Measurements from ENCODE around the gene OR4E1.
"Not testable (repeated sequence)": the region's sequence is repeated elsewhere in the genome, so short reads cannot be mapped to it uniquely, and the experiment has no call there.

Gene OR4E1

GRCh38 chr14:21673718-21674117 is at the start of gene OR4E1:
Gene OR4E1, minus strand, starts transcription at chr14:21673818. Its CDS starts 2,883 bp downstream, at chr14:21670935.
- no peak for DNase-seq (ENCODE audit: low read depth)

GRCh38 chr14:21721504-21721903 is 47.9 kb upstream of the OR4E1 start:
- no peak for DNase-seq (ENCODE audit: low read depth)

DNA sequence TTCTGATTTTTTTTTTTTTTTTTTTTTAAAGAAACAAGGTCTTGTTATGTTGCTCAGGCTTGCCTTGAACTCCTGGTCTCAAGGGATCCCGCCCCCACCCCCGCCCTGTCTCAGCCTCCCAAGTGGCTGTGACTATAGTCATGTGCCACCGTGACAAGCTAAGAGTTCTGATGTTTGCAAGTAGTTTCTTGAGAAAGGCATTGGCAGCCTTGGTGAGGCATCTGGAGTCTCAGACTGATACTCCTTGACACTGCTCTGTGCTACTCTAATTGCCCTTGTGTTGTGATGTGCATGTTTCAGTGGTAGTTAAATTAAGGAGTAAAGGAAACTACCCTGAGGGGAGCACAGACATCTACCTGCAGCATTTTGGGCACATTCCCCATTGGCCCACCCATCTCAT is 46.2 kb upstream of the OR4E1 start:
- no peak for DNase-seq (ENCODE audit: low read depth)

GRCh38 chr14:21714318-21714929 is 40.8 kb upstream of the OR4E1 start:
- no peak for DNase-seq (ENCODE audit: low read depth)

DNA sequence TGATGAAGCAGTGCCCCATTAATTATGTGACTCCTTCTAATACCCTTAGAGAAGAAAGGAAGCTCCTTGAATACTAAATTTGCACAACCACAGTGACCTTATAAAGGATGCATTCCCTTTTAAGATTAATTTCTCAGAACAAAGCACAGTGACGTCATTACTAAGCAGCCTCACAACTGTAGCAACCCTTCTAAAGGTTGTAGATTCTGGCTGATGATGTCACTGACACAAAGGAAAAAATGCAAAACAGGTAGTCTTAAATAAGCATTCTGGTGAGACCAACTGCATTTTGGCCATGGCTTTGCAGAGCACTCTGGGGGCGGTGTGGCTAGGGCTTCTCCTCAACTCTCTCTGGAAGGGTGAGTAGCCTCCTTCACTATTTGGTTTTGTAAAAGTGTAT is 38.4 kb upstream of the OR4E1 start:
- DNase-seq (ENCODE audit: low read depth) = no peak

DNA sequence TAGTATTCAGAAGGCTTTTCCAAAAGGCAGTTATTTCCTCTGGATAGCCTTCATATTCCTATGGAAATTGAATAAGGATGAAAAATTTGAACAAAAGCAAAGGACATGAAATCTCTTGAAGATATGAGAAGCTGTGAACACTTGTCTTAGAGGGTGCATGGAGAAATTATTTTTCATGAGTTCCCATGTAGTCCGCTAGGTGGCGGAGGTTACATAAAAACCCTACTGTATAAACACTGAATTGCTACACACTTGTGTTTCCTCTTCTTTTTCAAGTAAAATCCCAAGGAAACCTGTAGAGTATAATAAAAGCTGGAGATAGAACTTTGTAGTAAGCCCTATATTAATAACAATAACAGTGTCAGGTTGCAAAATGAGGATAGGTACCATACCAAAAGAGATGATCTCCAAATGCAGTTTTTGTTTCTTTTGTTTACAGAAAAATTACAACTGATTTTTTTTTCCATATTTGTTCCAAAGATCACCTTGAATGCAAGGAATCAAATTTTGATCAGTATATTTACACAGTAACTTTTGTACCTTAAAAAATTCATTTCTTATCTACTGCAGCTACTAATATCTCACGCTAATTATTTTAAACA is 37.8 kb upstream of the OR4E1 start:
- no peak for DNase-seq (ENCODE audit: low read depth)

GRCh38 chr14:21704338-21704737 is 30.7 kb upstream of the OR4E1 start:
- no peak for DNase-seq (ENCODE audit: low read depth)

DNA sequence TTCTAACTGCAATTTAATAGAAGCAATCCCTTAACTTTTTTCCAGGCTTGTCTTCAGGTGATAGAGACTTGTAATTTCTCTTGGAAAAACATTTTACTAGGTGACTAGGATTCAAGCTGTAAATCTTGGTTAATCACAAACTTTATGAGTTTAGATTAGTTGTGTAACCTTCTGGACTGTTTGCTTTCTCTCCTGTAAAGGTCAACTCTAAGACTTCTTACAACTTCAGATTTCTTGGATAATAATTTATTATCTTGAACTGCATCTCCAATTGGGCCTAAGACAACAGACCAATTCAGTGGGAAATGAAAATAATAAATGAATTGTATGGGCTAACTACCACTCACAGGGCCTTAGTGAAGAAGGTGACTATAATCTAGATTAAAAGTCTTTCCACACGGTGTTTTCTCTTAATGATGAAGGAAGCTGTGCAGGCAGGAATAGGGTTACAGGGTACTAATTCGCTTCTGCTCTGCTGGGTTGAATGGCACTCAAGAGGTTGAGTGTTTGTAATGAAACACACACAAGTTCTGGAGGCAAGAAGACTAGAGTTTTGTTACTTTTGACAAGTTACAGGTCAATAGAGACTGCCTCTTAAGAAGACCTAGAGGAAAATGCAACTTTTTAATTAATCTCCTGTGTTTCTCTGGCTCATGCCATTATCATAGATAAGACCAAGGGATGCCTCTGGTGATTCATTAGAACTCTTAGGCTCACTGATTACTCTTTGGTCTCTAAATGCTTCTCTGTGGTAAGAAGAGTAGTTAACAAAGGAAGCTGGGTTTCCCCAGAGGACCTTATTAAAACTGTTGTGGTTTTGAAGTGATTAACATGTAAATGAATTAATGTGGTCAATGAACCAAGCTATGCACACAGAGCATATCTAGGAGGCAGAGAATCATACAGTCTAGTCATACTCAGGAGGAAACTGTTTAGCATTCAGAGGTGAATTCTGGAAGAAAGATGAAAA is 30.0 kb upstream of the OR4E1 start:
- no peak for DNase-seq (ENCODE audit: low read depth)

GRCh38 chr14:21702316-21702715 is 28.7 kb upstream of the OR4E1 start:
- DNase-seq (ENCODE audit: low read depth) = no peak

DNA sequence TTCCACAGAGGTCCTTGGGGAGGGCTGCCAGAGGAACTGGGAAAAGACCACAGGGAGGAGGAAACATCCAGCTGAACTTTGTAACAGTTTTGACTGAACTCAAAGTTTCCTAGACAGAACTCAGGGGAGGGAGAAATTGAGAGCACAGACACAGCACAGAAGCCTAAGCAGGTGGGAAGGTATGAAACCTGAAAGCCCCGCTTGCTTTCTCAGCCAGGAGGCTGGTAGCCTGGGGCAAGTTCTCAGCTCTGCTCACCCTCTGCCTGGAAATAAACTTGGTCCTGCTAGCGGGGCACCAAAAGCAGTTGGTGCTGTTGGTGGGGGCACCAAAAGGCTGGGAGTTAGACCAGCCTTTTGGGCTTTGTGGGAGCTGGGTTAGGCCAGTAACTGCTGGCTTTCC is 25.9 kb upstream of the OR4E1 start:
- no peak for DNase-seq (ENCODE audit: low read depth)

- DNase-seq (ENCODE audit: low read depth) = not testable (repeated sequence)
These were observed 24.9 kb upstream of the OR4E1 start for GRCh38 chr14:21698538-21698937.

- not testable (repeated sequence) for DNase-seq (ENCODE audit: low read depth)
These were observed 24.0 kb upstream of the OR4E1 start for GRCh38 chr14:21697662-21698061.

GRCh38 chr14:21694425-21694824 is 20.8 kb upstream of the OR4E1 start:
- no peak for DNase-seq (ENCODE audit: low read depth)

DNA sequence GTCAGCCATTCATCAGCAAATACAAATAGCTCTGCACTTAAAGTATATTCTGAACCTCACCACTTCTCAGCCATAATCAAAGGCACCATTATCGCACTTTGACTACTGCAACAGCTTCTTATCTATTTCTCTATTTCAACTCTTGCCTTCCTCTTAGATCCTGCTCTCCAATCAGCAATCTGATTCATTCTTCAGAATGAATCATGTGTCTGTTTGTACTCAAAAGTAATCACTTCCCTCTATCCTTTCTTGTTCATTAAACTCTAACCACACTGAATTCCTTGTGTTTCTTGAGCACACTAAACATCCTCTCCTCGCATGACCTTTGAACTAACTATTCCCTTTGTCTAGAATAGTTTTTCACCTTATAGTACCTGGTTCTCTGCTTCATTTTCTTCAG is 12.8 kb upstream of the OR4E1 start:
- DNase-seq (ENCODE audit: low read depth) = no peak

GRCh38 chr14:21680072-21680471 is 6.5 kb upstream of the OR4E1 start:
- DNase-seq (ENCODE audit: low read depth) = no peak

- no peak for DNase-seq (ENCODE audit: low read depth)
These were observed 1.9 kb upstream of the OR4E1 start for GRCh38 chr14:21675566-21675965.

DNA sequence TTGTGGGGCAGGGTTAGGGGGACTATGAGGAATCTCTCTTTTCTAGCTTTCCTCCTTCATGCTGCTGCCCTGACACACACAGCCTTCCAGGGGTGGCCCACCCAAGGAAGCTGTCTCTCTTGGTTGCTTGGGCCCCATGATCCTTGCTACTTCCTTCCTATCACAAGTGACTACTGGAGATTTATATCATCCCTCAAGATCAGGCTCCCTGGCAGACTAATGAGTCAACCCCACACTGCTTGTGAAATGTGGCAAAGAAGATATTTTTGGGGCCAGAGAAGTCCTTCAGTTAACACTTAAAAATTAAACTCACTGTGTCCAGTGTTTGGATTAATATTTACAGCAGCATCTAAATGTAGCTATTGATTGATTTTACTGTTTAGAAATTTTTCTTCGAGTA is 1.5 kb downstream of the OR4E1 start:
- no peak for DNase-seq (ENCODE audit: low read depth)

- no peak for DNase-seq (ENCODE audit: low read depth)
These were observed 2.2 kb downstream of the OR4E1 start for GRCh38 chr14:21671371-21671770.

GRCh38 chr14:21669284-21669683 is 4.3 kb downstream of the OR4E1 start:
- DNase-seq (ENCODE audit: low read depth) = no peak

DNA sequence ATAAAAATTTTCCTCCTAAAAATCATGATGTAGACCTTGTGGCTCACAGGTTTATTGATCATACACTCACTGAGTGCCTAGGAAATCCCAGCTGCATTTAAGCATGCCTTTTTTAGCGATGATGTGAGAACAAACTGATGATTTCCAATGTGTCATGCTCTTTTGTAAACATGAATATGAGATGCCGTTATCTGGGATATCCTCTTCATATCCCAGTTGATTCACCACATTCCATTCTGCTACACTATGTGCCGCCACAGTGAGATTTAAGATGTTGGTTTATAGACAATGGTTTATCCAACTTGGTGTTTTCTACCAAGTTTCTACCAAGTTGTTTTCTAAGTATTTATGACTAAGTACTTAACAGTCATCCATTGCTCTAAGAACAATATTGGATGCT is 5.2 kb downstream of the OR4E1 start:
- no peak for DNase-seq (ENCODE audit: low read depth)

- DNase-seq (ENCODE audit: low read depth) = no peak
These were observed 16.6 kb downstream of the OR4E1 start for GRCh38 chr14:21656980-21657379.

- no peak for DNase-seq (ENCODE audit: low read depth)
These were observed 19.4 kb downstream of the OR4E1 start for GRCh38 chr14:21654215-21654614.

- no peak for DNase-seq (ENCODE audit: low read depth)
These were observed 20.2 kb downstream of the OR4E1 start, which contains the start of gene OR4E2 for GRCh38 chr14:21653331-21653885. Gene OR4E2, plus strand, starts transcription at chr14:21653835. Its CDS starts 11,248 bp downstream, at chr14:21665083.
